GM23338 (cell line): ENCODE results near the gene PDE5A. TPM values are rescaled to one million over a fixed set of nuclear protein-coding genes. Genes with fewer than 3 reads are reported as not detected.

Experiments used
- ATAC-seq: fragments of 200-7000 bp; cut with Tn5 transposase; 3 replicates; pipeline ENCODE4 v1.9.1; 2020
- DNase-seq: peaks from one replicate; pipeline ENCODE4 v3.0.0-alpha.2; 2015; ENCODE audit warnings: low spot score
- H2AFZ ChIP-seq: fragments of 200-600 bp; sonication (generic); 2 replicates; pipeline ENCODE4 v1.8.0; 2016; ENCODE audit warnings: antibody characterized with exemption, mild to moderate bottlenecking, moderate library complexity
- H3F3A ChIP-seq: fragments of 200-600 bp; sonication (generic); replicated peaks from 2 replicates; pipeline ENCODE4 v1.8.0; 2017; ENCODE audit warnings: antibody characterized with exemption, mixed run types, low read depth
- H3K27ac ChIP-seq: fragments of 200-600 bp; sonication (generic); 2 replicates; pipeline ENCODE4 v1.6.1; 2016; ENCODE audit warnings: low read depth
- H3K27me3 ChIP-seq: fragments of 200-600 bp; sonication (generic); 2 replicates; pipeline ENCODE4 v1.8.0; 2016; ENCODE audit warnings: mild to moderate bottlenecking, mixed run types, moderate library complexity; ENCODE audit not compliant: insufficient read depth
- H3K36me3 ChIP-seq: fragments of 200-600 bp; sonication (generic); 2 replicates; pipeline ENCODE4 v1.8.0; 2016; ENCODE audit warnings: mild to moderate bottlenecking; ENCODE audit not compliant: insufficient read depth
- H3K4me1 ChIP-seq: fragments of 200-600 bp; sonication (generic); 2 replicates; pipeline ENCODE4 v1.8.0; 2016; ENCODE audit warnings: mild to moderate bottlenecking, moderate library complexity; ENCODE audit not compliant: insufficient read depth
- H3K4me2 ChIP-seq: fragments of 200-600 bp; sonication (generic); 2 replicates; pipeline ENCODE4 v1.7.1; 2017; ENCODE audit warnings: mixed run types
- H3K4me3 ChIP-seq: fragments of 200-600 bp; sonication (generic); 2 replicates; pipeline ENCODE4 v1.6.1; 2016; ENCODE audit warnings: mixed run types
- H3K79me2 ChIP-seq: fragments of 200-600 bp; sonication (generic); replicated peaks from 2 replicates; pipeline ENCODE4 v1.8.0; 2017; ENCODE audit warnings: mild to moderate bottlenecking; ENCODE audit not compliant: insufficient read depth
- H3K9me2 ChIP-seq: fragments of 200-600 bp; sonication (generic); 2 replicates; pipeline ENCODE4 v1.8.0; 2017; ENCODE audit not compliant: insufficient read depth
- H4K20me1 ChIP-seq: fragments of 200-600 bp; sonication (generic); replicated peaks from 2 replicates; pipeline ENCODE4 v1.8.0; 2017; ENCODE audit warnings: mild to moderate bottlenecking; ENCODE audit not compliant: insufficient read depth
- H3K27ac Mint-ChIP-seq: 2 replicates; pipeline ENCODE4 v1.8.0; 2020; ENCODE audit warnings: inconsistent platforms, mild to moderate bottlenecking, moderate library complexity, mixed read lengths
- H3K27me3 Mint-ChIP-seq: 3 replicates; pipeline ENCODE4 v1.8.0; 2022; ENCODE audit warnings: low read depth, mild to moderate bottlenecking, moderate library complexity, mixed read lengths, inconsistent platforms; ENCODE audit not compliant: insufficient read depth, poor library complexity
- H3K36me3 Mint-ChIP-seq: 3 replicates; pipeline ENCODE4 v1.8.0; 2021; ENCODE audit warnings: low read depth, mild to moderate bottlenecking, inconsistent platforms, moderate library complexity, mixed read lengths
- H3K4me1 Mint-ChIP-seq: 3 replicates; pipeline ENCODE4 v1.8.0; 2020; ENCODE audit warnings: mild to moderate bottlenecking, inconsistent platforms, mixed read lengths
- H3K4me3 Mint-ChIP-seq: 3 replicates; pipeline ENCODE4 v1.8.0; 2021; ENCODE audit warnings: moderate library complexity, mild to moderate bottlenecking, inconsistent platforms, mixed read lengths
- H3K9me3 Mint-ChIP-seq: 3 replicates; pipeline ENCODE4 v1.8.0; 2020; ENCODE audit warnings: moderate library complexity, mild to moderate bottlenecking, inconsistent platforms, mixed read lengths
- CREB1 ChIP-seq: fragments of 250-450 bp; sonication (Bioruptor Pico); IDR thresholded peaks from 2 replicates; pipeline ENCODE4 v1.5.0; 2020; ENCODE audit warnings: low read depth, mild to moderate bottlenecking, moderate library complexity
- EZH2 ChIP-seq: fragments of 200-600 bp; sonication (generic); IDR thresholded peaks from one replicate; pipeline ENCODE4 v1.8.0; 2017; ENCODE audit warnings: antibody characterized with exemption, mild to moderate bottlenecking, low read depth; ENCODE audit not compliant: unreplicated experiment
- EZH2phosphoT487 ChIP-seq: fragments of 200-600 bp; sonication (generic); IDR thresholded peaks from one replicate; pipeline ENCODE4 v1.8.1; 2018; ENCODE audit warnings: antibody characterized with exemption; ENCODE audit not compliant: unreplicated experiment
- JUNB ChIP-seq: IDR thresholded peaks from one replicate; pipeline ENCODE4 v1.6.1; 2016; ENCODE audit warnings: antibody characterized with exemption; ENCODE audit not compliant: unreplicated experiment
- NANOG ChIP-seq: IDR thresholded peaks from 2 replicates; pipeline ENCODE4 v1.6.1; 2016; ENCODE audit warnings: antibody characterized with exemption, borderline replicate concordance
- POLR2AphosphoS5 ChIP-seq: IDR thresholded peaks from 2 replicates; pipeline ENCODE4 v1.6.1; 2016; ENCODE audit warnings: antibody characterized with exemption, low read depth
- STAT1 ChIP-seq: IDR thresholded peaks from one replicate; pipeline ENCODE4 v1.6.1; 2016; ENCODE audit warnings: antibody characterized with exemption; ENCODE audit not compliant: unreplicated experiment
- ZNF331 ChIP-seq: fragments of 250-450 bp; sonication (Bioruptor Pico); IDR thresholded peaks from 2 replicates; pipeline ENCODE4 v1.5.0; 2020; ENCODE audit warnings: low read depth, mild to moderate bottlenecking, moderate library complexity
- long read RNA-seq: library from polyadenylated mRNA; unstranded; transcript quantifications from one replicate; pipeline ENCODE4 v2.0.0, GENCODE V29; 2020; ENCODE audit not compliant: unreplicated experiment
- polyA plus RNA-seq: library from polyadenylated mRNA; unstranded; fragments of >200 nt; fragmentation: Nextera tagmentation; extraction: Ambion mirVana; gene quantifications from 2 replicates; pipeline ENCODE4 v1.2.1, GENCODE V29; 2016
- total RNA-seq: library from RNA; depleted of rRNA; stranded (reverse); fragments of >200 nt; shearing (Covaris generic); gene quantifications from 2 replicates; pipeline ENCODE4 v1.2.3, GENCODE V29; 2014; rRNA removed
- TF ChIP-seq, protein P1 (sequence below), 2 experiments: fragments of 200-600 bp in 1 of 2; sonication (generic) in 1 of 2; conservative IDR thresholded peaks; 2 replicates each; pipeline versions ENCODE4 v1.5.1 to v1.6.1; 2016 to 2017; ENCODE audit warnings: antibody characterized with exemption in 2 of 2, low read depth in 2 of 2, mild to moderate bottlenecking in 2 of 2, moderate library complexity in 1 of 2
- TF ChIP-seq, protein P2 (sequence below): IDR thresholded peaks from 2 replicates; pipeline ENCODE4 v1.6.1; 2016; ENCODE audit warnings: antibody characterized with exemption
- TF ChIP-seq, protein P3 (sequence below): IDR thresholded peaks from one replicate; pipeline ENCODE4 v1.6.1; 2018; ENCODE audit warnings: antibody characterized with exemption; ENCODE audit not compliant: unreplicated experiment
- TF ChIP-seq, protein P4 (sequence below): fragments of 250-450 bp; sonication (Bioruptor Pico); IDR thresholded peaks from 2 replicates; pipeline ENCODE4 v1.5.0; 2020; ENCODE audit warnings: mild to moderate bottlenecking, moderate library complexity

The PDE5A gene
- total RNA-seq (20.2 and 22.6 TPM in 2 replicates), polyA plus RNA-seq (12.1 and 15.0 TPM in 2 replicates)
- long read RNA-seq, partial matches to known transcripts, result 2 of 3 reads
- long read RNA-seq, other reads (novel, unspliced or antisense), result 1 of 3 reads

DNA sequence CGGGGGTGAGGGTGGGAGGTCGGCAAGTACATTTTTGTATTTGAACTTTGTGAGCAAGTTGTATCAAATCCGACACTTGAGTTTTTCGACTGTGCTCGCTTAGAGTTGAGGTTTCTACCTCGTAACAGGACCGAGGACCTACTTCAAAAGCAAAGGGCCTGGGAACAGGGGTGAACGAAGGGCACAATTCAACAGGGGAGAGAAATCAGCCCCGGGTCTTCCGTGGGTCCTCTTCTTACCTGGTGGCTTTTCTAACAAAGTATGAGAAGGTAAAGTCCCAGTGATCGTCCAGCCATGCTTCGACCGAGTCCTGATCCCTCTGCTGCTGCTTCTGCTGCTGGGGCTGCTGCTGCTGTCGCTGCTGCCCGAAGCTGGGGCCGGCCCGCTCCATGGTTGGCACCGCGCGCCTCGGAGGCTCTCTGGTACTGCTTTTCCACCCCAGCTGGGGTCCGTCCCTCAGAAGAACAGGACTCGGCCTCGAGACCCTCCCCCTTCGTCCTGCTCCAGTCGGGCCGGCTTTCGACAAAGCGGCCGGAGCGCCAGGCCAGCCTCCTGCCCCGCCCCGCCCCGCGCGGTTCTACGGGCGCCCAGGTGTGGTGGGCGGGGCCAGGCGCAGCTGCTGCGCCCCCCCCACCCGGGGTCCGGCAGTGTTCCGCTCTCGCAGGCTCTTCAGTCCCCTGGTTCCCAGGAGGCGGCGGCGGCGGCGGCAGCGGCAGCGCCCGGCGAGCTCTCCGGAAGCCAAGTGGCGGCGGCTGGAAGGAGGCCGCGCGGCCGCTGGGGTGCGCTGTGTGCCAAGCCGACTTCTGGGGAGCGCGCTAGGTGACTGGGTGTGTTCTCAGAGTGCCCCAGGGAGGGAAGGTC, at the start of gene PDE5A:
Gene PDE5A, minus strand, starts transcription at position 524 of the 861 bp plus-strand sequence. Its CDS starts 133 bp downstream, at position 391.
- H3K4me2 ChIP-seq, result peak within 1 kb of the TSS; percentile 94
- H3K4me3 Mint-ChIP-seq, result peak within 1 kb of the TSS; percentile 94
- peaks cover 5% of the 10 kb centered on the region; the same call in 1 of the 2 replicates for H4K20me1 ChIP-seq
- no peaks in the 10 kb centered on the region for H3K36me3 ChIP-seq
- peak within 1 kb of the TSS; percentile 90 for H3K4me3 ChIP-seq
- H3K27me3 ChIP-seq, result peaks cover 7% of the 10 kb centered on the region; the same call in 1 of the 2 replicates
- peak; percentile 95 for DNase-seq
- H3K79me2 ChIP-seq, result peaks cover 34% of the 10 kb centered on the region
- peak; percentile 82 for ATAC-seq
- peak within 1 kb of the TSS; percentile 85; the same call in 1 of the 2 replicates for H3K27ac ChIP-seq
- H3K9me3 Mint-ChIP-seq, result no peaks in the 10 kb centered on the region
- H3K27me3 Mint-ChIP-seq, result peaks cover 10% of the 10 kb centered on the region
- 0 out of 2 replicates have a peak, but pooled peaks cover 3% of the 10 kb centered on the region for H3F3A ChIP-seq
- H3K4me1 ChIP-seq, result peaks cover 8% of the 10 kb centered on the region; the same call in 1 of the 2 replicates
- peak within 1 kb of the TSS; percentile 88 for H3K27ac Mint-ChIP-seq
- no peaks in the 10 kb centered on the region; the same call in 2 of the 3 replicates for H3K36me3 Mint-ChIP-seq
- peaks cover 13% of the 10 kb centered on the region for H3K4me1 Mint-ChIP-seq
- H3K9me2 ChIP-seq, result no peaks in the 10 kb centered on the region
- peak within 1 kb of the TSS; percentile 83 for H2AFZ ChIP-seq
- peak; percentile 80 for TF ChIP-seq POLR2AphosphoS5
- no peak for TF ChIP-seq EZH2phosphoT487
- TF ChIP-seq ZNF331 (CRISPR knock-in tag), result no peak
- TF ChIP-seq STAT1, result no peak
- no peak for TF ChIP-seq EZH2
- TF ChIP-seq CREB1 (CRISPR knock-in tag), result no peak
- TF ChIP-seq, protein P1, sequence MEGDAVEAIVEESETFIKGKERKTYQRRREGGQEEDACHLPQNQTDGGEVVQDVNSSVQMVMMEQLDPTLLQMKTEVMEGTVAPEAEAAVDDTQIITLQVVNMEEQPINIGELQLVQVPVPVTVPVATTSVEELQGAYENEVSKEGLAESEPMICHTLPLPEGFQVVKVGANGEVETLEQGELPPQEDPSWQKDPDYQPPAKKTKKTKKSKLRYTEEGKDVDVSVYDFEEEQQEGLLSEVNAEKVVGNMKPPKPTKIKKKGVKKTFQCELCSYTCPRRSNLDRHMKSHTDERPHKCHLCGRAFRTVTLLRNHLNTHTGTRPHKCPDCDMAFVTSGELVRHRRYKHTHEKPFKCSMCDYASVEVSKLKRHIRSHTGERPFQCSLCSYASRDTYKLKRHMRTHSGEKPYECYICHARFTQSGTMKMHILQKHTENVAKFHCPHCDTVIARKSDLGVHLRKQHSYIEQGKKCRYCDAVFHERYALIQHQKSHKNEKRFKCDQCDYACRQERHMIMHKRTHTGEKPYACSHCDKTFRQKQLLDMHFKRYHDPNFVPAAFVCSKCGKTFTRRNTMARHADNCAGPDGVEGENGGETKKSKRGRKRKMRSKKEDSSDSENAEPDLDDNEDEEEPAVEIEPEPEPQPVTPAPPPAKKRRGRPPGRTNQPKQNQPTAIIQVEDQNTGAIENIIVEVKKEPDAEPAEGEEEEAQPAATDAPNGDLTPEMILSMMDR (conservative IDR thresholded peaks at IDR 0.05; ENCODE audit: low read depth in 2 of 2), result peak; percentile 69 to 83
- TF ChIP-seq, protein P2, sequence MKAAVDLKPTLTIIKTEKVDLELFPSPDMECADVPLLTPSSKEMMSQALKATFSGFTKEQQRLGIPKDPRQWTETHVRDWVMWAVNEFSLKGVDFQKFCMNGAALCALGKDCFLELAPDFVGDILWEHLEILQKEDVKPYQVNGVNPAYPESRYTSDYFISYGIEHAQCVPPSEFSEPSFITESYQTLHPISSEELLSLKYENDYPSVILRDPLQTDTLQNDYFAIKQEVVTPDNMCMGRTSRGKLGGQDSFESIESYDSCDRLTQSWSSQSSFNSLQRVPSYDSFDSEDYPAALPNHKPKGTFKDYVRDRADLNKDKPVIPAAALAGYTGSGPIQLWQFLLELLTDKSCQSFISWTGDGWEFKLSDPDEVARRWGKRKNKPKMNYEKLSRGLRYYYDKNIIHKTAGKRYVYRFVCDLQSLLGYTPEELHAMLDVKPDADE, result no peak
- TF ChIP-seq, protein P3, sequence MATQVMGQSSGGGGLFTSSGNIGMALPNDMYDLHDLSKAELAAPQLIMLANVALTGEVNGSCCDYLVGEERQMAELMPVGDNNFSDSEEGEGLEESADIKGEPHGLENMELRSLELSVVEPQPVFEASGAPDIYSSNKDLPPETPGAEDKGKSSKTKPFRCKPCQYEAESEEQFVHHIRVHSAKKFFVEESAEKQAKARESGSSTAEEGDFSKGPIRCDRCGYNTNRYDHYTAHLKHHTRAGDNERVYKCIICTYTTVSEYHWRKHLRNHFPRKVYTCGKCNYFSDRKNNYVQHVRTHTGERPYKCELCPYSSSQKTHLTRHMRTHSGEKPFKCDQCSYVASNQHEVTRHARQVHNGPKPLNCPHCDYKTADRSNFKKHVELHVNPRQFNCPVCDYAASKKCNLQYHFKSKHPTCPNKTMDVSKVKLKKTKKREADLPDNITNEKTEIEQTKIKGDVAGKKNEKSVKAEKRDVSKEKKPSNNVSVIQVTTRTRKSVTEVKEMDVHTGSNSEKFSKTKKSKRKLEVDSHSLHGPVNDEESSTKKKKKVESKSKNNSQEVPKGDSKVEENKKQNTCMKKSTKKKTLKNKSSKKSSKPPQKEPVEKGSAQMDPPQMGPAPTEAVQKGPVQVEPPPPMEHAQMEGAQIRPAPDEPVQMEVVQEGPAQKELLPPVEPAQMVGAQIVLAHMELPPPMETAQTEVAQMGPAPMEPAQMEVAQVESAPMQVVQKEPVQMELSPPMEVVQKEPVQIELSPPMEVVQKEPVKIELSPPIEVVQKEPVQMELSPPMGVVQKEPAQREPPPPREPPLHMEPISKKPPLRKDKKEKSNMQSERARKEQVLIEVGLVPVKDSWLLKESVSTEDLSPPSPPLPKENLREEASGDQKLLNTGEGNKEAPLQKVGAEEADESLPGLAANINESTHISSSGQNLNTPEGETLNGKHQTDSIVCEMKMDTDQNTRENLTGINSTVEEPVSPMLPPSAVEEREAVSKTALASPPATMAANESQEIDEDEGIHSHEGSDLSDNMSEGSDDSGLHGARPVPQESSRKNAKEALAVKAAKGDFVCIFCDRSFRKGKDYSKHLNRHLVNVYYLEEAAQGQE, result no peak
- TF ChIP-seq, protein P4, sequence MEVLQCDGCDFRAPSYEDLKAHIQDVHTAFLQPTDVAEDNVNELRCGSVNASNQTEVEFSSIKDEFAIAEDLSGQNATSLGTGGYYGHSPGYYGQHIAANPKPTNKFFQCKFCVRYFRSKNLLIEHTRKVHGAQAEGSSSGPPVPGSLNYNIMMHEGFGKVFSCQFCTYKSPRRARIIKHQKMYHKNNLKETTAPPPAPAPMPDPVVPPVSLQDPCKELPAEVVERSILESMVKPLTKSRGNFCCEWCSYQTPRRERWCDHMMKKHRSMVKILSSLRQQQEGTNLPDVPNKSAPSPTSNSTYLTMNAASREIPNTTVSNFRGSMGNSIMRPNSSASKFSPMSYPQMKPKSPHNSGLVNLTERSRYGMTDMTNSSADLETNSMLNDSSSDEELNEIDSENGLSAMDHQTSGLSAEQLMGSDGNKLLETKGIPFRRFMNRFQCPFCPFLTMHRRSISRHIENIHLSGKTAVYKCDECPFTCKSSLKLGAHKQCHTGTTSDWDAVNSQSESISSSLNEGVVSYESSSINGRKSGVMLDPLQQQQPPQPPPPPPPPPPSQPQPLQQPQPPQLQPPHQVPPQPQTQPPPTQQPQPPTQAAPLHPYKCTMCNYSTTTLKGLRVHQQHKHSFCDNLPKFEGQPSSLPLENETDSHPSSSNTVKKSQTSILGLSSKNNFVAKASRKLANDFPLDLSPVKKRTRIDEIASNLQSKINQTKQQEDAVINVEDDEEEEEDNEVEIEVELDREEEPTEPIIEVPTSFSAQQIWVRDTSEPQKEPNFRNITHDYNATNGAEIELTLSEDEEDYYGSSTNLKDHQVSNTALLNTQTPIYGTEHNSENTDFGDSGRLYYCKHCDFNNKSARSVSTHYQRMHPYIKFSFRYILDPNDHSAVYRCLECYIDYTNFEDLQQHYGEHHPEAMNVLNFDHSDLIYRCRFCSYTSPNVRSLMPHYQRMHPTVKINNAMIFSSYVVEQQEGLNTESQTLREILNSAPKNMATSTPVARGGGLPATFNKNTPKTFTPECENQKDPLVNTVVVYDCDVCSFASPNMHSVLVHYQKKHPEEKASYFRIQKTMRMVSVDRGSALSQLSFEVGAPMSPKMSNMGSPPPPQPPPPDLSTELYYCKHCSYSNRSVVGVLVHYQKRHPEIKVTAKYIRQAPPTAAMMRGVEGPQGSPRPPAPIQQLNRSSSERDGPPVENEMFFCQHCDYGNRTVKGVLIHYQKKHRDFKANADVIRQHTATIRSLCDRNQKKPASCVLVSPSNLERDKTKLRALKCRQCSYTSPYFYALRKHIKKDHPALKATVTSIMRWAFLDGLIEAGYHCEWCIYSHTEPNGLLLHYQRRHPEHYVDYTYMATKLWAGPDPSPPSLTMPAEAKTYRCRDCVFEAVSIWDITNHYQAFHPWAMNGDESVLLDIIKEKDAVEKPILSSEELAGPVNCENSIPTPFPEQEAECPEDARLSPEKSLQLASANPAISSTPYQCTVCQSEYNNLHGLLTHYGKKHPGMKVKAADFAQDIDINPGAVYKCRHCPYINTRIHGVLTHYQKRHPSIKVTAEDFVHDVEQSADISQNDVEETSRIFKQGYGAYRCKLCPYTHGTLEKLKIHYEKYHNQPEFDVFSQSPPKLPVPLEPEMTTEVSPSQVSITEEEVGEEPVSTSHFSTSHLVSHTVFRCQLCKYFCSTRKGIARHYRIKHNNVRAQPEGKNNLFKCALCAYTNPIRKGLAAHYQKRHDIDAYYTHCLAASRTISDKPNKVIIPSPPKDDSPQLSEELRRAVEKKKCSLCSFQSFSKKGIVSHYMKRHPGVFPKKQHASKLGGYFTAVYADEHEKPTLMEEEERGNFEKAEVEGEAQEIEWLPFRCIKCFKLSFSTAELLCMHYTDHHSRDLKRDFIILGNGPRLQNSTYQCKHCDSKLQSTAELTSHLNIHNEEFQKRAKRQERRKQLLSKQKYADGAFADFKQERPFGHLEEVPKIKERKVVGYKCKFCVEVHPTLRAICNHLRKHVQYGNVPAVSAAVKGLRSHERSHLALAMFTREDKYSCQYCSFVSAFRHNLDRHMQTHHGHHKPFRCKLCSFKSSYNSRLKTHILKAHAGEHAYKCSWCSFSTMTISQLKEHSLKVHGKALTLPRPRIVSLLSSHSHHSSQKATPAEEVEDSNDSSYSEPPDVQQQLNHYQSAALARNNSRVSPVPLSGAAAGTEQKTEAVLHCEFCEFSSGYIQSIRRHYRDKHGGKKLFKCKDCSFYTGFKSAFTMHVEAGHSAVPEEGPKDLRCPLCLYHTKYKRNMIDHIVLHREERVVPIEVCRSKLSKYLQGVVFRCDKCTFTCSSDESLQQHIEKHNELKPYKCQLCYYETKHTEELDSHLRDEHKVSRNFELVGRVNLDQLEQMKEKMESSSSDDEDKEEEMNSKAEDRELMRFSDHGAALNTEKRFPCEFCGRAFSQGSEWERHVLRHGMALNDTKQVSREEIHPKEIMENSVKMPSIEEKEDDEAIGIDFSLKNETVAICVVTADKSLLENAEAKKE, result no peak
- no peak for TF ChIP-seq NANOG
- TF ChIP-seq JUNB, result no peak
